Measurements from ENCODE around the gene MAGEB1. TPM values are rescaled to one million over a fixed set of nuclear protein-coding genes. Genes with fewer than 3 reads are reported as not detected.

MAGEB1 gene
- total RNA-seq, 6 experiments from 2014 or later = not detected

- no peak for ATAC-seq
- intact Hi-C loops (cut with DNase I) = no loop called here
- Histone ChIP-seq H3K36me3 (no peaks in the 10 kb centered on the region), H3K27ac (no peak within 1 kb of the TSS), H3K4me3 (no peak within 1 kb of the TSS), H3K27me3 (no peaks in the 10 kb centered on the region), H3K4me1 (no peaks in the 10 kb centered on the region), H3K9me3 (no peaks in the 10 kb centered on the region)
- TF ChIP-seq CTCF (IDR thresholded peaks at IDR 0.05) (no peak), POLR2A (IDR thresholded peaks at IDR 0.05) (no peak)
- no peak for DNase-seq
- whole genome bisulfite sequencing (ENCODE audit: insufficient coverage, low coverage, low lambda C conversion rate, missing lambda C conversion rate) = 78% methylated on average over 7 of the region's 10 CpGs
Observed at GRCh38 chrX:30241724-30242415, 5.1 kb upstream of the MAGEB1 start, which contains the start of gene MAGEB4. TSS of gene MAGEB4 (plus strand) at chrX:30242000. CDS start at chrX:30242136, 136 bp downstream.

DNA sequence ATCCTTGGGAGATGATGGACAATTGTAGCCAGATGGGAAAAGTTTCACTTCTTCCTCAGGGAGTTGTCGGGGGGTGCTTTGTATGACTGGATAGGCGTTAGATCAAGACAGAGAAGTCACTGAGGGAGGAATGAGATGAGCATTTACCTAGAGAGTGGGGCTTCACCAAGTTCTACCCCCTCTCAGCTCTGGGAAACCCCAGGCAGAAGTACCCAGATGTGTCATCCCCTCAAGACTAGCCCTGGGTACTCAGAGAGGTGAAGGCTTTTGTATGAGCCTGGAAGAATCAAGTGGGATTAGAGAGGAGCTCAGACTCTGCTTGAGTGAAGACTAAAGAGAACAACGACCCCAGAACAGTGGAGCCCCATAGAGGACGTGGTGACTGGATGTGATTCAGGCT is 1.9 kb downstream of the MAGEB1 start:
- TF ChIP-seq CTCF (IDR thresholded peaks at IDR 0.05) = no peak
- TF ChIP-seq POLR2A (IDR thresholded peaks at IDR 0.05) = no peak
- no peak for ATAC-seq
- no peak for DNase-seq
- intact Hi-C loops (cut with DNase I) = no loop called here
- Histone ChIP-seq H3K27ac (no peak overlapping the region), H3K27me3 (no peaks in the 10 kb centered on the region), H3K9me3 (no peaks in the 10 kb centered on the region), H3K4me1 (no peaks in the 10 kb centered on the region), H3K4me3 (no peak overlapping the region), H3K36me3 (no peaks in the 10 kb centered on the region)
- 31% methylated on average over 4 of the region's 4 CpGs for WGBS (ENCODE audit: insufficient coverage, low coverage, low lambda C conversion rate, missing lambda C conversion rate)

GRCh38 chrX:30253257-30253656 is 6.3 kb downstream of the MAGEB1 start:
- Histone ChIP-seq H3K36me3 (no peaks in the 10 kb centered on the region), H3K9me3 (no peaks in the 10 kb centered on the region), H3K4me3 (no peak overlapping the region), H3K27me3 (no peaks in the 10 kb centered on the region), H3K4me1 (no peaks in the 10 kb centered on the region), H3K27ac (no peak overlapping the region)
- TF ChIP-seq CTCF (IDR thresholded peaks at IDR 0.05) (no peak), POLR2A (IDR thresholded peaks at IDR 0.05) (no peak)
- 86% methylated on average over 1 of the region's 1 CpG for WGBS (ENCODE audit: insufficient coverage, low coverage, low lambda C conversion rate, missing lambda C conversion rate)
- intact Hi-C loops (cut with DNase I) = no loop called here
- DNase-seq (no peak), ATAC-seq (no peak)

DNA sequence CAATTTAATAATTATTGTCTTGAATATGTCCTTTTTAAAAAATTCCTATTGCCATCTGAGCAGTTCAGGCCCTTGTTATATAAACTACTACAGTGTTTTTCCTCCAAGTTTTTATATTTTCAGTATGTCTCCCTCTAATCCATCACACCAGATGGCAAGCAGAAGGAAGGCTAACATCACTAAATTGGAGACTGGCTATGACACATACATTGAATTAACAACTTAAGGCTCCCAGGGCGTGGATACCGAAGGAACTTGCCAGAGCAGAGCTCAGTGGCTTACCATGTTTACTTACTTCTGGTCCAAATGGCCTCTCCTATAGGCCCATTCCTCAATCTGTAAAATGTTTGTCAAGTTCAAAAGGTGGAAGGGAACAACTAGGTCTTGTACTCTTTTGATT is 13.0 kb downstream of the MAGEB1 start:
- Histone ChIP-seq H3K27me3 (peaks cover 0 to 4% of the 10 kb centered on the region in 2 donors), H3K36me3 (no peaks in the 10 kb centered on the region), H3K4me1 (no peaks in the 10 kb centered on the region), H3K27ac (no peak overlapping the region), H3K9me3 (no peaks in the 10 kb centered on the region), H3K4me3 (no peak overlapping the region)
- intact Hi-C loops (cut with DNase I) = no loop called here
- 44% methylated on average over 2 of the region's 2 CpGs for WGBS (ENCODE audit: insufficient coverage, low coverage, low lambda C conversion rate, missing lambda C conversion rate)
- ATAC-seq (no peak), DNase-seq (no peak)
- no peak for TF ChIP-seq POLR2A (IDR thresholded peaks at IDR 0.05)
- no peak for TF ChIP-seq CTCF (IDR thresholded peaks at IDR 0.05)

Measured in right lobe of liver (tissue), 6 donors.